Measurements from ENCODE around the gene ATP6V0A4.

- TF ChIP-seq POLR2A (IDR thresholded peaks at IDR 0.05): no peak
- TF ChIP-seq POLR2AphosphoS5 (IDR thresholded peaks at IDR 0.05): no peak
Observed at GRCh38 chr7:138756591-138757242, 41.3 kb downstream of the ATP6V0A4 start.

All from breast epithelium (tissue), 3 donors.